ENCODE data around the gene TCHHL1. TPM values are rescaled to one million over a fixed set of nuclear protein-coding genes. Genes with fewer than 3 reads are reported as not detected.

Gene TCHHL1
- polyA plus RNA-seq, 1 donor (not counting 4 experiments of a cell fraction or from before 2014, with no cell fraction given): not detected

- H3K4me1 ChIP-seq (ENCODE audit: control insufficient read depth, extremely low read depth, insufficient read depth, low read length): peaks cover 8% of the 10 kb centered on the region
- H3K9ac ChIP-seq (ENCODE audit: control insufficient read depth, extremely low read depth, insufficient read depth, low read length): peak overlapping the region; percentile 2
- H3K27me3 ChIP-seq (ENCODE audit: control insufficient read depth, extremely low read depth, insufficient read depth, low read length): peaks cover 33% of the 10 kb centered on the region
- no peaks in the 10 kb centered on the region for H3K79me2 ChIP-seq (ENCODE audit: control insufficient read depth, insufficient read depth, low read length)
- peak overlapping the region; percentile 89 for H2AFZ ChIP-seq (ENCODE audit: control insufficient read depth, low read length)
- no peaks in the 10 kb centered on the region for H3K36me3 ChIP-seq (ENCODE audit: control insufficient read depth in 2 of 2, extremely low read depth in 1 of 2, insufficient read depth in 2 of 2, low read length in 2 of 2)
- TF ChIP-seq, protein P1, sequence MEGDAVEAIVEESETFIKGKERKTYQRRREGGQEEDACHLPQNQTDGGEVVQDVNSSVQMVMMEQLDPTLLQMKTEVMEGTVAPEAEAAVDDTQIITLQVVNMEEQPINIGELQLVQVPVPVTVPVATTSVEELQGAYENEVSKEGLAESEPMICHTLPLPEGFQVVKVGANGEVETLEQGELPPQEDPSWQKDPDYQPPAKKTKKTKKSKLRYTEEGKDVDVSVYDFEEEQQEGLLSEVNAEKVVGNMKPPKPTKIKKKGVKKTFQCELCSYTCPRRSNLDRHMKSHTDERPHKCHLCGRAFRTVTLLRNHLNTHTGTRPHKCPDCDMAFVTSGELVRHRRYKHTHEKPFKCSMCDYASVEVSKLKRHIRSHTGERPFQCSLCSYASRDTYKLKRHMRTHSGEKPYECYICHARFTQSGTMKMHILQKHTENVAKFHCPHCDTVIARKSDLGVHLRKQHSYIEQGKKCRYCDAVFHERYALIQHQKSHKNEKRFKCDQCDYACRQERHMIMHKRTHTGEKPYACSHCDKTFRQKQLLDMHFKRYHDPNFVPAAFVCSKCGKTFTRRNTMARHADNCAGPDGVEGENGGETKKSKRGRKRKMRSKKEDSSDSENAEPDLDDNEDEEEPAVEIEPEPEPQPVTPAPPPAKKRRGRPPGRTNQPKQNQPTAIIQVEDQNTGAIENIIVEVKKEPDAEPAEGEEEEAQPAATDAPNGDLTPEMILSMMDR (optimal IDR thresholded peaks at IDR 0.05 in 1 of 3, IDR thresholded peaks at IDR 0.05 in 1 of 3, conservative IDR thresholded peaks at IDR 0.05 in 1 of 3; ENCODE audit: extremely low read depth in 1 of 3, insufficient read depth in 2 of 3, low read length in 3 of 3): peak in 2 of 3 experiments; percentile 12 to 45
- TF ChIP-seq EZH2 (IDR thresholded peaks at IDR 0.05; ENCODE audit: low read length): peak; percentile 51
- no peaks in the 10 kb centered on the region for H4K20me1 ChIP-seq (ENCODE audit: control insufficient read depth, extremely low read depth, insufficient read depth, low read length)
- FAIRE-seq (no peak), DNase-seq (ENCODE audit: low read depth, low spot score) (no peak)
- H3K9me3 ChIP-seq (ENCODE audit: control insufficient read depth, low read depth, low read length): no peaks in the 10 kb centered on the region
- dilution Hi-C loops (cut with MboI; ENCODE audit: extremely low pct_ligation_motif_present, low sequenced_read_pairs): no loop called here
- no peaks in the 10 kb centered on the region for H3K9me1 ChIP-seq (ENCODE audit: control insufficient read depth, extremely low read depth, insufficient read depth, low read length)
- H3K4me3 ChIP-seq (ENCODE audit: control insufficient read depth in 2 of 3, extremely low read depth in 1 of 3, insufficient read depth in 2 of 3, low read depth in 1 of 3, low read length in 3 of 3): peak overlapping the region; percentile 31 to 67 (median 56)
- no peak overlapping the region for H3K27ac ChIP-seq (ENCODE audit: control insufficient read depth, insufficient read depth, low read length)
- peak overlapping the region; percentile 96 for H3K4me2 ChIP-seq (ENCODE audit: control insufficient read depth, extremely low read depth, insufficient read depth, low read depth, low read length)
Measured at GRCh38 chr1:152107031-152107983, 18.4 kb upstream of the TCHHL1 start.

- Histone ChIP-seq H3K27ac (ENCODE audit: control insufficient read depth, insufficient read depth, low read length) (no peak overlapping the region), H3K4me2 (ENCODE audit: control insufficient read depth, extremely low read depth, insufficient read depth, low read depth, low read length) (no peak overlapping the region), H3K36me3 (ENCODE audit: control insufficient read depth in 2 of 2, extremely low read depth in 1 of 2, insufficient read depth in 2 of 2, low read length in 2 of 2) (no peaks in the 10 kb centered on the region), H3K79me2 (ENCODE audit: control insufficient read depth, insufficient read depth, low read length) (no peaks in the 10 kb centered on the region), H3K4me1 (ENCODE audit: control insufficient read depth, extremely low read depth, insufficient read depth, low read length) (no peaks in the 10 kb centered on the region), H4K20me1 (ENCODE audit: control insufficient read depth, extremely low read depth, insufficient read depth, low read length) (no peaks in the 10 kb centered on the region), H3K9me3 (ENCODE audit: control insufficient read depth, low read depth, low read length) (no peaks in the 10 kb centered on the region), H2AFZ (ENCODE audit: control insufficient read depth, low read length) (no peak overlapping the region), H3K27me3 (ENCODE audit: control insufficient read depth, extremely low read depth, insufficient read depth, low read length) (peaks cover 27% of the 10 kb centered on the region), H3K9me1 (ENCODE audit: control insufficient read depth, extremely low read depth, insufficient read depth, low read length) (no peaks in the 10 kb centered on the region), H3K9ac (ENCODE audit: control insufficient read depth, extremely low read depth, insufficient read depth, low read length) (no peak overlapping the region), H3K4me3 (ENCODE audit: control insufficient read depth in 2 of 3, extremely low read depth in 1 of 3, insufficient read depth in 2 of 3, low read depth in 1 of 3, low read length in 3 of 3) (no peak overlapping the region)
- dilution Hi-C loops (cut with MboI; ENCODE audit: extremely low pct_ligation_motif_present, low sequenced_read_pairs): no loop called here
- TF ChIP-seq, protein P1 (optimal IDR thresholded peaks at IDR 0.05 in 1 of 3, IDR thresholded peaks at IDR 0.05 in 1 of 3, conservative IDR thresholded peaks at IDR 0.05 in 1 of 3; ENCODE audit: extremely low read depth in 1 of 3, insufficient read depth in 2 of 3, low read length in 3 of 3): no peak
- TF ChIP-seq EZH2 (IDR thresholded peaks at IDR 0.05; ENCODE audit: low read length): no peak
- FAIRE-seq: no peak
- no peak for DNase-seq (ENCODE audit: low read depth, low spot score)
Measured at GRCh38 chr1:152104854-152105253, 16.0 kb upstream of the TCHHL1 start.

All from keratinocyte (primary cell).